HEK293 (cell line): ENCODE measurements around the gene PDAP1.

Experiments
- CTCF ChIA-PET: fragments of 350-600 bp; formaldehyde crosslinking; extraction: SDS; loops from one replicate; lab custom pipeline; 2021; ENCODE audit warnings: antibody characterized with exemption; lab: Yijun Ruan, JAX
- POLR2A ChIA-PET: fragments of 300-600 bp; formaldehyde crosslinking; extraction: SDS; loops from one replicate; lab custom pipeline; 2020; ENCODE audit warnings: antibody characterized with exemption, inconsistent platforms; lab: Yijun Ruan, JAX
- H3K27ac ChIP-seq: fragments of 200-500 bp; sonication (Bioruptor generic); 2 replicates; pipeline ENCODE4 v1.5.1; 2014; ENCODE audit warnings: low read depth, low read length, control low read depth, inconsistent platforms; ENCODE audit errors: extremely low read depth
- H3K36me3 ChIP-seq, 2 experiments: fragments of 200-500 bp in 1 of 2; sonication (Bioruptor generic) in 1 of 2; 1 replicate in 1 of 2; 2 replicates in 1 of 2; pipeline ENCODE4 v1.5.1; 2014 to 2017; ENCODE audit warnings: inconsistent platforms in 2 of 2, low read length in 2 of 2; ENCODE audit not compliant: control insufficient read depth in 2 of 2, insufficient read depth in 1 of 2
- H3K4me1 ChIP-seq: fragments of 200-500 bp; sonication (Bioruptor generic); 2 replicates; pipeline ENCODE4 v1.5.1; 2014; ENCODE audit warnings: mild to moderate bottlenecking, low read length, inconsistent platforms; ENCODE audit not compliant: control insufficient read depth, insufficient read depth
- H3K4me3 ChIP-seq: 2 replicates; pipeline ENCODE4 v1.5.1; 2011; ENCODE audit warnings: low read depth, mild to moderate bottlenecking, control low read depth, low read length, moderate library complexity
- H3K9me3 ChIP-seq: fragments of 200-500 bp; sonication (Bioruptor generic); 2 replicates; pipeline ENCODE4 v1.5.1; 2014; ENCODE audit warnings: low read depth, low read length, inconsistent platforms; ENCODE audit not compliant: control insufficient read depth, insufficient read depth
- KLF1 ChIP-seq: fragments of 450-650 bp; formaldehyde crosslinking; IDR thresholded peaks from 2 replicates; pipeline ENCODE4 v1.5.1; 2016; ENCODE audit warnings: missing biosample characterization, missing genetic modification characterization
- KLF8 ChIP-seq: fragments of 450-650 bp; formaldehyde crosslinking; IDR thresholded peaks from 2 replicates; pipeline ENCODE4 v1.5.1; 2016; ENCODE audit warnings: missing biosample characterization, missing genetic modification characterization
- SCRT1 ChIP-seq: fragments of 450-650 bp; formaldehyde crosslinking; IDR thresholded peaks from 2 replicates; pipeline ENCODE4 v1.5.1; 2016; ENCODE audit warnings: missing biosample characterization, missing genetic modification characterization, borderline replicate concordance
- SCRT2 ChIP-seq: fragments of 450-650 bp; formaldehyde crosslinking; IDR thresholded peaks from 2 replicates; pipeline ENCODE4 v1.5.1; 2016; ENCODE audit warnings: missing biosample characterization, missing genetic modification characterization
- ZBTB21 ChIP-seq: fragments of 450-650 bp; formaldehyde crosslinking; IDR thresholded peaks from 2 replicates; pipeline ENCODE4 v1.5.1; 2017; ENCODE audit warnings: missing biosample characterization, missing genetic modification characterization
- ZFHX2 ChIP-seq: fragments of 450-650 bp; formaldehyde crosslinking; conservative IDR thresholded peaks from 2 replicates; pipeline ENCODE4 v1.5.1; 2016; ENCODE audit warnings: missing biosample characterization, missing genetic modification characterization
- ZNF16 ChIP-seq: fragments of 450-650 bp; formaldehyde crosslinking; IDR thresholded peaks from 2 replicates; pipeline ENCODE4 v1.5.1; 2016; ENCODE audit warnings: low read depth, missing biosample characterization, missing genetic modification characterization
- ZNF660 ChIP-seq: fragments of 450-650 bp; IDR thresholded peaks from 2 replicates; pipeline ENCODE4 v1.5.1; 2018; ENCODE audit warnings: missing biosample characterization, mild to moderate bottlenecking, missing genetic modification characterization
- ZNF747 ChIP-seq: fragments of 450-650 bp; formaldehyde crosslinking; IDR thresholded peaks from 2 replicates; pipeline ENCODE4 v1.5.1; 2016; ENCODE audit warnings: missing biosample characterization, missing genetic modification characterization
- TF ChIP-seq, protein P1 (sequence below): fragments of 450-650 bp; formaldehyde crosslinking; IDR thresholded peaks from 2 replicates; pipeline ENCODE4 v1.5.1; 2016; ENCODE audit warnings: missing biosample characterization, missing genetic modification characterization
- TF ChIP-seq, protein P2 (sequence below): fragments of 450-650 bp; formaldehyde crosslinking; IDR thresholded peaks from 2 replicates; pipeline ENCODE4 v1.5.1; 2017; ENCODE audit warnings: missing biosample characterization, missing genetic modification characterization
- TF ChIP-seq, protein P3 (sequence below): fragments of 450-650 bp; formaldehyde crosslinking; conservative IDR thresholded peaks from 2 replicates; pipeline ENCODE4 v1.5.1; 2016; ENCODE audit warnings: low read depth, missing biosample characterization, missing genetic modification characterization
- TF ChIP-seq, protein P4 (sequence below): fragments of 450-650 bp; formaldehyde crosslinking; conservative IDR thresholded peaks from 2 replicates; pipeline ENCODE4 v1.5.1; 2016; ENCODE audit warnings: low read depth, missing biosample characterization, missing genetic modification characterization
- TF ChIP-seq, protein P5 (sequence below): fragments of 450-650 bp; formaldehyde crosslinking; IDR thresholded peaks from 2 replicates; pipeline ENCODE4 v1.5.1; 2016; ENCODE audit warnings: missing biosample characterization, missing genetic modification characterization
- TF ChIP-seq, protein P6 (sequence below): fragments of 450-650 bp; formaldehyde crosslinking; IDR thresholded peaks from 2 replicates; pipeline ENCODE4 v1.5.1; 2016; ENCODE audit warnings: missing biosample characterization, missing genetic modification characterization
- TF ChIP-seq, protein P7 (sequence below): fragments of 450-650 bp; formaldehyde crosslinking; IDR thresholded peaks from 2 replicates; pipeline ENCODE4 v1.5.1; 2016; ENCODE audit warnings: missing biosample characterization, missing genetic modification characterization, low read depth
- TF ChIP-seq, protein P8 (sequence below): fragments of 450-650 bp; formaldehyde crosslinking; IDR thresholded peaks from 2 replicates; pipeline ENCODE4 v1.5.1; 2017; ENCODE audit warnings: missing biosample characterization, missing genetic modification characterization

The PDAP1 gene

DNA sequence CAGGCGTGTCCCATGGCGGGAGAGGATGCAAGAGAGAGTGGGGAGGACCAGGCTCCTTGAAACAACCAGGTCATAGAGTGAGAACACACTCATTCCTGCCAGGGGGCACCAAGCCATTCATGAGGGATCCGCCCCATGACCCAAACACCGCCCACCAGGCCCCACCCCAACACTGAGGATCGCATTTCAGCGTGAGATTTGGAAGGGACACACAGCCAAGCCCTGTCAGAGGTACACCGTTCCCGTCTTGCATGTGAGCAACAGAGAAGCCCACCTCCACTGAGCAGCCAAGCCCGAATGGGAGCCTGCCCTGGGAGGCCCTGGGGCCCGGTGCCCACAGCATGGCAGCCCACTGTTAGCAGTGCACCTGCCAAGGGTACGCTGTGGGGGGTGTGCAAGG lies 41.8 kb downstream of the PDAP1 start:
- Histone ChIP-seq H3K27ac (no peak overlapping the region), H3K36me3 (peaks cover 25 to 47% of the 10 kb centered on the region in 2 experiments), H3K4me1 (no peaks in the 10 kb centered on the region), H3K9me3 (no peaks in the 10 kb centered on the region), H3K4me3 (no peak overlapping the region)
- CTCF ChIA-PET: interaction anchor here (1.2 to 2.0 kb wide), 2 partner anchors 20 to 49 kb away, joined by 3 to 10 read pairs; no protein-coding TSS in a partner anchor
- POLR2A ChIA-PET: no interaction called here
- peak; percentile 98 for TF ChIP-seq KLF1 (tag by site-specific recombination)
- no peak for TF ChIP-seq KLF8 (tag by site-specific recombination)
- TF ChIP-seq, protein P1, sequence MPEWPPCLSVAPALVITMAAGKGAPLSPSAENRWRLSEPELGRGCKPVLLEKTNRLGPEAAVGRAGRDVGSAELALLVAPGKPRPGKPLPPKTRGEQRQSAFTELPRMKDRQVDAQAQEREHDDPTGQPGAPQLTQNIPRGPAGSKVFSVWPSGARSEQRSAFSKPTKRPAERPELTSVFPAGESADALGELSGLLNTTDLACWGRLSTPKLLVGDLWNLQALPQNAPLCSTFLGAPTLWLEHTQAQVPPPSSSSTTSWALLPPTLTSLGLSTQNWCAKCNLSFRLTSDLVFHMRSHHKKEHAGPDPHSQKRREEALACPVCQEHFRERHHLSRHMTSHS (tag by site-specific recombination): no peak
- TF ChIP-seq, protein P2, sequence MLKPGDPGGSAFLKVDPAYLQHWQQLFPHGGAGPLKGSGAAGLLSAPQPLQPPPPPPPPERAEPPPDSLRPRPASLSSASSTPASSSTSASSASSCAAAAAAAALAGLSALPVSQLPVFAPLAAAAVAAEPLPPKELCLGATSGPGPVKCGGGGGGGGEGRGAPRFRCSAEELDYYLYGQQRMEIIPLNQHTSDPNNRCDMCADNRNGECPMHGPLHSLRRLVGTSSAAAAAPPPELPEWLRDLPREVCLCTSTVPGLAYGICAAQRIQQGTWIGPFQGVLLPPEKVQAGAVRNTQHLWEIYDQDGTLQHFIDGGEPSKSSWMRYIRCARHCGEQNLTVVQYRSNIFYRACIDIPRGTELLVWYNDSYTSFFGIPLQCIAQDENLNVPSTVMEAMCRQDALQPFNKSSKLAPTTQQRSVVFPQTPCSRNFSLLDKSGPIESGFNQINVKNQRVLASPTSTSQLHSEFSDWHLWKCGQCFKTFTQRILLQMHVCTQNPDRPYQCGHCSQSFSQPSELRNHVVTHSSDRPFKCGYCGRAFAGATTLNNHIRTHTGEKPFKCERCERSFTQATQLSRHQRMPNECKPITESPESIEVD (tag by site-specific recombination): no peak
- TF ChIP-seq, protein P3, sequence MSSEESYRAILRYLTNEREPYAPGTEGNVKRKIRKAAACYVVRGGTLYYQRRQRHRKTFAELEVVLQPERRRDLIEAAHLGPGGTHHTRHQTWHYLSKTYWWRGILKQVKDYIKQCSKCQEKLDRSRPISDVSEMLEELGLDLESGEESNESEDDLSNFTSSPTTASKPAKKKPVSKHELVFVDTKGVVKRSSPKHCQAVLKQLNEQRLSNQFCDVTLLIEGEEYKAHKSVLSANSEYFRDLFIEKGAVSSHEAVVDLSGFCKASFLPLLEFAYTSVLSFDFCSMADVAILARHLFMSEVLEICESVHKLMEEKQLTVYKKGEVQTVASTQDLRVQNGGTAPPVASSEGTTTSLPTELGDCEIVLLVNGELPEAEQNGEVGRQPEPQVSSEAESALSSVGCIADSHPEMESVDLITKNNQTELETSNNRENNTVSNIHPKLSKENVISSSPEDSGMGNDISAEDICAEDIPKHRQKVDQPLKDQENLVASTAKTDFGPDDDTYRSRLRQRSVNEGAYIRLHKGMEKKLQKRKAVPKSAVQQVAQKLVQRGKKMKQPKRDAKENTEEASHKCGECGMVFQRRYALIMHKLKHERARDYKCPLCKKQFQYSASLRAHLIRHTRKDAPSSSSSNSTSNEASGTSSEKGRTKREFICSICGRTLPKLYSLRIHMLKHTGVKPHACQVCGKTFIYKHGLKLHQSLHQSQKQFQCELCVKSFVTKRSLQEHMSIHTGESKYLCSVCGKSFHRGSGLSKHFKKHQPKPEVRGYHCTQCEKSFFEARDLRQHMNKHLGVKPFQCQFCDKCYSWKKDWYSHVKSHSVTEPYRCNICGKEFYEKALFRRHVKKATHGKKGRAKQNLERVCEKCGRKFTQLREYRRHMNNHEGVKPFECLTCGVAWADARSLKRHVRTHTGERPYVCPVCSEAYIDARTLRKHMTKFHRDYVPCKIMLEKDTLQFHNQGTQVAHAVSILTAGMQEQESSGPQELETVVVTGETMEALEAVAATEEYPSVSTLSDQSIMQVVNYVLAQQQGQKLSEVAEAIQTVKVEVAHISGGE (tag by site-specific recombination): no peak
- TF ChIP-seq ZNF747 (tag by site-specific recombination): no peak
- TF ChIP-seq ZBTB21 (tag by site-specific recombination): no peak
- TF ChIP-seq, protein P4, sequence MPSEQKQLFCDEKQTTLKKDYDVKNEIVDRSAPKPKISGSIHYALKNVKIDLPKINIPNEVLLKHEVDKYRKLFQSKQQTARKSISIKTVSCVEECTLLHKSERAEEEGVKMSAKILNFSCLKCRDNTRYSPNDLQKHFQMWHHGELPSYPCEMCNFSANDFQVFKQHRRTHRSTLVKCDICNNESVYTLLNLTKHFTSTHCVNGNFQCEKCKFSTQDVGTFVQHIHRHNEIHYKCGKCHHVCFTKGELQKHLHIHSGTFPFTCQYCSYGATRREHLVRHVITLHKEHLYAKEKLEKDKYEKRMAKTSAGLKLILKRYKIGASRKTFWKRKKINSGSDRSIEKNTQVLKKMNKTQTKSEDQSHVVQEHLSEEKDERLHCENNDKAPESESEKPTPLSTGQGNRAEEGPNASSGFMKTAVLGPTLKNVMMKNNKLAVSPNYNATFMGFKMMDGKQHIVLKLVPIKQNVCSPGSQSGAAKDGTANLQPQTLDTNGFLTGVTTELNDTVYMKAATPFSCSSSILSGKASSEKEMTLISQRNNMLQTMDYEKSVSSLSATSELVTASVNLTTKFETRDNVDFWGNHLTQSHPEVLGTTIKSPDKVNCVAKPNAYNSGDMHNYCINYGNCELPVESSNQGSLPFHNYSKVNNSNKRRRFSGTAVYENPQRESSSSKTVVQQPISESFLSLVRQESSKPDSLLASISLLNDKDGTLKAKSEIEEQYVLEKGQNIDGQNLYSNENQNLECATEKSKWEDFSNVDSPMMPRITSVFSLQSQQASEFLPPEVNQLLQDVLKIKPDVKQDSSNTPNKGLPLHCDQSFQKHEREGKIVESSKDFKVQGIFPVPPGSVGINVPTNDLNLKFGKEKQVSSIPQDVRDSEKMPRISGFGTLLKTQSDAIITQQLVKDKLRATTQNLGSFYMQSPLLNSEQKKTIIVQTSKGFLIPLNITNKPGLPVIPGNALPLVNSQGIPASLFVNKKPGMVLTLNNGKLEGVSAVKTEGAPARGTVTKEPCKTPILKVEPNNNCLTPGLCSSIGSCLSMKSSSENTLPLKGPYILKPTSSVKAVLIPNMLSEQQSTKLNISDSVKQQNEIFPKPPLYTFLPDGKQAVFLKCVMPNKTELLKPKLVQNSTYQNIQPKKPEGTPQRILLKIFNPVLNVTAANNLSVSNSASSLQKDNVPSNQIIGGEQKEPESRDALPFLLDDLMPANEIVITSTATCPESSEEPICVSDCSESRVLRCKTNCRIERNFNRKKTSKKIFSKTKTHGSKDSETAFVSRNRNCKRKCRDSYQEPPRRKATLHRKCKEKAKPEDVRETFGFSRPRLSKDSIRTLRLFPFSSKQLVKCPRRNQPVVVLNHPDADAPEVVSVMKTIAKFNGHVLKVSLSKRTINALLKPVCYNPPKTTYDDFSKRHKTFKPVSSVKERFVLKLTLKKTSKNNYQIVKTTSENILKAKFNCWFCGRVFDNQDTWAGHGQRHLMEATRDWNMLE (tag by site-specific recombination): no peak
- TF ChIP-seq, protein P5, sequence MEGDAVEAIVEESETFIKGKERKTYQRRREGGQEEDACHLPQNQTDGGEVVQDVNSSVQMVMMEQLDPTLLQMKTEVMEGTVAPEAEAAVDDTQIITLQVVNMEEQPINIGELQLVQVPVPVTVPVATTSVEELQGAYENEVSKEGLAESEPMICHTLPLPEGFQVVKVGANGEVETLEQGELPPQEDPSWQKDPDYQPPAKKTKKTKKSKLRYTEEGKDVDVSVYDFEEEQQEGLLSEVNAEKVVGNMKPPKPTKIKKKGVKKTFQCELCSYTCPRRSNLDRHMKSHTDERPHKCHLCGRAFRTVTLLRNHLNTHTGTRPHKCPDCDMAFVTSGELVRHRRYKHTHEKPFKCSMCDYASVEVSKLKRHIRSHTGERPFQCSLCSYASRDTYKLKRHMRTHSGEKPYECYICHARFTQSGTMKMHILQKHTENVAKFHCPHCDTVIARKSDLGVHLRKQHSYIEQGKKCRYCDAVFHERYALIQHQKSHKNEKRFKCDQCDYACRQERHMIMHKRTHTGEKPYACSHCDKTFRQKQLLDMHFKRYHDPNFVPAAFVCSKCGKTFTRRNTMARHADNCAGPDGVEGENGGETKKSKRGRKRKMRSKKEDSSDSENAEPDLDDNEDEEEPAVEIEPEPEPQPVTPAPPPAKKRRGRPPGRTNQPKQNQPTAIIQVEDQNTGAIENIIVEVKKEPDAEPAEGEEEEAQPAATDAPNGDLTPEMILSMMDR (tag by site-specific recombination): no peak
- no peak for TF ChIP-seq ZNF660 (tag by site-specific recombination)
- TF ChIP-seq ZNF16 (tag by site-specific recombination): no peak
- TF ChIP-seq SCRT1 (tag by site-specific recombination): no peak
- TF ChIP-seq, protein P6, sequence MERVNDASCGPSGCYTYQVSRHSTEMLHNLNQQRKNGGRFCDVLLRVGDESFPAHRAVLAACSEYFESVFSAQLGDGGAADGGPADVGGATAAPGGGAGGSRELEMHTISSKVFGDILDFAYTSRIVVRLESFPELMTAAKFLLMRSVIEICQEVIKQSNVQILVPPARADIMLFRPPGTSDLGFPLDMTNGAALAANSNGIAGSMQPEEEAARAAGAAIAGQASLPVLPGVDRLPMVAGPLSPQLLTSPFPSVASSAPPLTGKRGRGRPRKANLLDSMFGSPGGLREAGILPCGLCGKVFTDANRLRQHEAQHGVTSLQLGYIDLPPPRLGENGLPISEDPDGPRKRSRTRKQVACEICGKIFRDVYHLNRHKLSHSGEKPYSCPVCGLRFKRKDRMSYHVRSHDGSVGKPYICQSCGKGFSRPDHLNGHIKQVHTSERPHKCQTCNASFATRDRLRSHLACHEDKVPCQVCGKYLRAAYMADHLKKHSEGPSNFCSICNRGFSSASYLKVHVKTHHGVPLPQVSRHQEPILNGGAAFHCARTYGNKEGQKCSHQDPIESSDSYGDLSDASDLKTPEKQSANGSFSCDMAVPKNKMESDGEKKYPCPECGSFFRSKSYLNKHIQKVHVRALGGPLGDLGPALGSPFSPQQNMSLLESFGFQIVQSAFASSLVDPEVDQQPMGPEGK (tag by site-specific recombination): peak; percentile 50
- peak; percentile 55; the same call in 1 of the 2 replicates for TF ChIP-seq ZFHX2 (tag by site-specific recombination)
- TF ChIP-seq SCRT2 (tag by site-specific recombination): no peak
- TF ChIP-seq, protein P7, sequence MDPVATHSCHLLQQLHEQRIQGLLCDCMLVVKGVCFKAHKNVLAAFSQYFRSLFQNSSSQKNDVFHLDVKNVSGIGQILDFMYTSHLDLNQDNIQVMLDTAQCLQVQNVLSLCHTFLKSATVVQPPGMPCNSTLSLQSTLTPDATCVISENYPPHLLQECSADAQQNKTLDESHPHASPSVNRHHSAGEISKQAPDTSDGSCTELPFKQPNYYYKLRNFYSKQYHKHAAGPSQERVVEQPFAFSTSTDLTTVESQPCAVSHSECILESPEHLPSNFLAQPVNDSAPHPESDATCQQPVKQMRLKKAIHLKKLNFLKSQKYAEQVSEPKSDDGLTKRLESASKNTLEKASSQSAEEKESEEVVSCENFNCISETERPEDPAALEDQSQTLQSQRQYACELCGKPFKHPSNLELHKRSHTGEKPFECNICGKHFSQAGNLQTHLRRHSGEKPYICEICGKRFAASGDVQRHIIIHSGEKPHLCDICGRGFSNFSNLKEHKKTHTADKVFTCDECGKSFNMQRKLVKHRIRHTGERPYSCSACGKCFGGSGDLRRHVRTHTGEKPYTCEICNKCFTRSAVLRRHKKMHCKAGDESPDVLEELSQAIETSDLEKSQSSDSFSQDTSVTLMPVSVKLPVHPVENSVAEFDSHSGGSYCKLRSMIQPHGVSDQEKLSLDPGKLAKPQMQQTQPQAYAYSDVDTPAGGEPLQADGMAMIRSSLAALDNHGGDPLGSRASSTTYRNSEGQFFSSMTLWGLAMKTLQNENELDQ (tag by site-specific recombination): no peak
- TF ChIP-seq, protein P8, sequence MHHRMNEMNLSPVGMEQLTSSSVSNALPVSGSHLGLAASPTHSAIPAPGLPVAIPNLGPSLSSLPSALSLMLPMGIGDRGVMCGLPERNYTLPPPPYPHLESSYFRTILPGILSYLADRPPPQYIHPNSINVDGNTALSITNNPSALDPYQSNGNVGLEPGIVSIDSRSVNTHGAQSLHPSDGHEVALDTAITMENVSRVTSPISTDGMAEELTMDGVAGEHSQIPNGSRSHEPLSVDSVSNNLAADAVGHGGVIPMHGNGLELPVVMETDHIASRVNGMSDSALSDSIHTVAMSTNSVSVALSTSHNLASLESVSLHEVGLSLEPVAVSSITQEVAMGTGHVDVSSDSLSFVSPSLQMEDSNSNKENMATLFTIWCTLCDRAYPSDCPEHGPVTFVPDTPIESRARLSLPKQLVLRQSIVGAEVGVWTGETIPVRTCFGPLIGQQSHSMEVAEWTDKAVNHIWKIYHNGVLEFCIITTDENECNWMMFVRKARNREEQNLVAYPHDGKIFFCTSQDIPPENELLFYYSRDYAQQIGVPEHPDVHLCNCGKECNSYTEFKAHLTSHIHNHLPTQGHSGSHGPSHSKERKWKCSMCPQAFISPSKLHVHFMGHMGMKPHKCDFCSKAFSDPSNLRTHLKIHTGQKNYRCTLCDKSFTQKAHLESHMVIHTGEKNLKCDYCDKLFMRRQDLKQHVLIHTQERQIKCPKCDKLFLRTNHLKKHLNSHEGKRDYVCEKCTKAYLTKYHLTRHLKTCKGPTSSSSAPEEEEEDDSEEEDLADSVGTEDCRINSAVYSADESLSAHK (tag by site-specific recombination): peak; percentile 33; the same call in 1 of the 2 replicates
